Colonic mucosa (tissue), 4 donors: ENCODE data around the gene OBSCN. TPM values are rescaled to one million over a fixed set of nuclear protein-coding genes. Genes with fewer than 3 reads are reported as not detected.

Experiments
- DNase-seq: peaks from one replicate; pipeline ENCODE4 v3.0.0-alpha.2; 2020
- H3K27ac ChIP-seq: fragments of 200-600 bp; one replicate; pipeline ENCODE4 v1.8.0; 2021
- H3K27me3 ChIP-seq: fragments of 200-600 bp; one replicate; pipeline ENCODE4 v1.8.0; 2021
- H3K36me3 ChIP-seq: fragments of 200-600 bp; one replicate; pipeline ENCODE4 v1.8.0; 2021
- H3K4me1 ChIP-seq: fragments of 200-600 bp; one replicate; pipeline ENCODE4 v1.8.0; 2021; ENCODE audit warnings: mild to moderate bottlenecking
- H3K4me3 ChIP-seq: fragments of 200-600 bp; one replicate; pipeline ENCODE4 v1.8.0; 2021
- H3K9ac ChIP-seq, 2 donors: one replicate each; pipeline ENCODE4 v1.7.0; 2013; ENCODE audit warnings: control low read depth in 2 of 2, low read depth in 2 of 2, low read length in 2 of 2
- H3K9me3 ChIP-seq: fragments of 200-600 bp; one replicate; pipeline ENCODE4 v1.8.0; 2021
- CTCF ChIP-seq: fragments of 200-600 bp; IDR thresholded peaks from one replicate; pipeline ENCODE4 v1.8.0; 2022; ENCODE audit warnings: antibody characterized with exemption, mild to moderate bottlenecking
- intact Hi-C: fragments of 100-400 bp; cut with DNase I; formaldehyde crosslinking; loops from one replicate; pipeline ENCODE4 v1.14.1; 2022
- total RNA-seq, 2 donors: library from RNA; stranded (reverse); fragmentation: NEBNext Ultra II Directional in 1 of 2; extraction: Animal tissue kit (Norgen Biotek cat#: 25700) in 1 of 2; gene quantifications; one replicate each; pipeline ENCODE4 v1.2.1, GENCODE V29; 2021
- donor health status: healthy.
- donor health status: DM: no; HTN: no; CAD: no.
- donor health status: DM: no; HTN: no; CAD: no.

The OBSCN gene
- total RNA-seq, 2 donors from 2014 or later = 3.6 to 7.9 TPM

GRCh38 chr1:228204958-228205357, 2.9 kb upstream of the OBSCN start:
- DNase-seq = no peak
- Histone ChIP-seq H3K9ac (no peak overlapping the region), H3K27me3 (no peaks in the 10 kb centered on the region), H3K9me3 (no peaks in the 10 kb centered on the region), H3K36me3 (no peaks in the 10 kb centered on the region), H3K4me3 (no peak overlapping the region), H3K27ac (no peak overlapping the region), H3K4me1 (no peaks in the 10 kb centered on the region)
- intact Hi-C loops = no loop called here
- no peak for TF ChIP-seq CTCF

GRCh38 chr1:228205526-228206436, 2.1 kb upstream of the OBSCN start:
- H3K36me3 ChIP-seq = no peaks in the 10 kb centered on the region
- no peak overlapping the region for H3K9ac ChIP-seq
- no peak overlapping the region for H3K4me3 ChIP-seq
- no peak for TF ChIP-seq CTCF
- H3K27me3 ChIP-seq = no peaks in the 10 kb centered on the region
- H3K27ac ChIP-seq = no peak overlapping the region
- DNase-seq = no peak
- no peaks in the 10 kb centered on the region for H3K9me3 ChIP-seq
- no peaks in the 10 kb centered on the region for H3K4me1 ChIP-seq
- intact Hi-C loops = no loop called here

- H3K27me3 ChIP-seq = no peaks in the 10 kb centered on the region
- no peaks in the 10 kb centered on the region for H3K36me3 ChIP-seq
- H3K4me3 ChIP-seq = no peak overlapping the region
- no peak for DNase-seq
- no peak for TF ChIP-seq CTCF
- intact Hi-C loops = no loop called here
- no peak overlapping the region for H3K27ac ChIP-seq
- H3K4me1 ChIP-seq = no peaks in the 10 kb centered on the region
- H3K9ac ChIP-seq = no peak overlapping the region
- H3K9me3 ChIP-seq = no peaks in the 10 kb centered on the region
These were observed 1.1 kb upstream of the OBSCN start for GRCh38 chr1:228206582-228207351.

GRCh38 chr1:228207381-228207810, 448 bp upstream of the OBSCN start:
- H3K27ac ChIP-seq = no peak overlapping the region
- H3K4me3 ChIP-seq = no peak overlapping the region
- intact Hi-C loops = no loop called here
- no peak for DNase-seq
- H3K36me3 ChIP-seq = no peaks in the 10 kb centered on the region
- TF ChIP-seq CTCF = no peak
- H3K9me3 ChIP-seq = no peaks in the 10 kb centered on the region
- no peaks in the 10 kb centered on the region for H3K27me3 ChIP-seq
- H3K9ac ChIP-seq = no peak overlapping the region
- no peaks in the 10 kb centered on the region for H3K4me1 ChIP-seq

GRCh38 chr1:228208831-228209551, 1.1 kb downstream of the OBSCN start:
- intact Hi-C loops = no loop called here
- Histone ChIP-seq H3K27ac (no peak overlapping the region), H3K9ac (no peak overlapping the region), H3K4me3 (no peak overlapping the region), H3K4me1 (no peaks in the 10 kb centered on the region), H3K9me3 (no peaks in the 10 kb centered on the region), H3K27me3 (no peaks in the 10 kb centered on the region), H3K36me3 (no peaks in the 10 kb centered on the region)
- DNase-seq = no peak
- no peak for TF ChIP-seq CTCF
